Fibroblast of lung (primary cell): ENCODE data around the gene VPS33B. TPM values are rescaled to one million over a fixed set of nuclear protein-coding genes. Genes with fewer than 3 reads are reported as not detected.

ENCODE experiments used
- DNase-seq, 2 donors: peaks; one replicate each; pipeline versions ENCODE4 v3.0.0 to v3.0.0-alpha.2; 2010; ENCODE audit warnings: low read depth in 2 of 2
- H2AFZ ChIP-seq: 2 replicates; pipeline ENCODE4 v1.5.1; 2012; ENCODE audit warnings: low read length, control low read depth, inconsistent platforms
- H3K27ac ChIP-seq: 2 replicates; pipeline ENCODE4 v1.5.1; 2011; ENCODE audit warnings: low read length, control low read depth; ENCODE audit not compliant: insufficient read depth
- H3K27me3 ChIP-seq: 2 replicates; pipeline ENCODE4 v1.5.1; 2011; ENCODE audit warnings: mild to moderate bottlenecking, low read length; ENCODE audit not compliant: control insufficient read depth, insufficient read depth
- H3K36me3 ChIP-seq: 2 replicates; pipeline ENCODE4 v1.5.1; 2011; ENCODE audit warnings: low read length; ENCODE audit not compliant: control insufficient read depth, insufficient read depth
- H3K4me1 ChIP-seq: 2 replicates; pipeline ENCODE4 v1.5.1; 2011; ENCODE audit warnings: low read length; ENCODE audit not compliant: control insufficient read depth, insufficient read depth; ENCODE audit errors: extremely low read depth
- H3K4me2 ChIP-seq: 2 replicates; pipeline ENCODE4 v1.5.1; 2011; ENCODE audit warnings: low read length, control low read depth; ENCODE audit not compliant: insufficient read depth; ENCODE audit errors: extremely low read depth
- H3K4me3 ChIP-seq, 4 experiments: fragments of 200-600 bp in 1 of 4; sonication (generic) in 1 of 4; replicated peaks in 1 of 4; 2 replicates each; pipeline ENCODE4 v1.5.1; 2011 to 2016; ENCODE audit warnings: low read length in 4 of 4, low read depth in 3 of 4, mild to moderate bottlenecking in 3 of 4, control low read depth in 2 of 4, inconsistent platforms in 1 of 4, mixed read lengths in 1 of 4; ENCODE audit not compliant: insufficient read depth in 1 of 4; ENCODE audit errors: control extremely low read depth in 1 of 4
- H3K79me2 ChIP-seq: 2 replicates; pipeline ENCODE4 v1.5.1; 2012; ENCODE audit warnings: mild to moderate bottlenecking, low read length, inconsistent platforms; ENCODE audit not compliant: control insufficient read depth, insufficient read depth
- H3K9ac ChIP-seq: 2 replicates; pipeline ENCODE4 v1.5.1; 2011; ENCODE audit warnings: mild to moderate bottlenecking, low read length, control low read depth; ENCODE audit not compliant: insufficient read depth
- H3K9me3 ChIP-seq: 2 replicates; pipeline ENCODE4 v1.5.1; 2012; ENCODE audit warnings: low read depth, low read length; ENCODE audit not compliant: control insufficient read depth, insufficient read depth
- H4K20me1 ChIP-seq: 2 replicates; pipeline ENCODE4 v1.5.1; 2011; ENCODE audit warnings: low read length; ENCODE audit not compliant: control insufficient read depth, insufficient read depth; ENCODE audit errors: extremely low read depth
- CTCF ChIP-seq, 2 donors: IDR thresholded peaks in 1 of 2; conservative IDR thresholded peaks in 1 of 2; 1 replicate in 1 of 2; 2 replicates in 1 of 2; pipeline ENCODE4 v1.5.1; 2011 to 2012; ENCODE audit warnings: low read length in 2 of 2, control low read depth in 1 of 2, inconsistent platforms in 1 of 2, low read depth in 1 of 2, mild to moderate bottlenecking in 1 of 2
- EZH2 ChIP-seq: IDR thresholded peaks from 2 replicates; pipeline ENCODE4 v1.5.1; 2012; ENCODE audit warnings: low read length, control low read depth, mild to moderate bottlenecking; ENCODE audit errors: missing control alignments
- polyA plus RNA-seq, 2 donors: library from polyadenylated mRNA; depleted of rRNA in 1 of 2; stranded (reverse) in 1 of 2; unstranded in 1 of 2; fragments of >200 nt; gene quantifications; 2 replicates each; pipeline ENCODE4 v1.2.1, GENCODE V29; 2011 to 2012; ENCODE audit warnings: missing spikeins in 1 of 2
- total RNA-seq: library from RNA; depleted of rRNA; stranded (reverse); fragments of >200 nt; gene quantifications from 2 replicates; pipeline ENCODE4 v1.2.1, GENCODE V29; 2014

The VPS33B gene
- total and polyA plus RNA-seq, 2 donors (not counting 1 experiment from before 2014, with no cell fraction given) = 11.2 TPM

GRCh38 chr15:91065505-91065904 is 43.1 kb upstream of the VPS33B start:
- no peaks in the 10 kb centered on the region for H3K9me3 ChIP-seq
- H2AFZ ChIP-seq = no peak overlapping the region
- H3K4me1 ChIP-seq = no peaks in the 10 kb centered on the region
- H4K20me1 ChIP-seq = no peaks in the 10 kb centered on the region
- no peak overlapping the region for H3K27ac ChIP-seq
- TF ChIP-seq EZH2 = no peak
- no peak for TF ChIP-seq CTCF (conservative IDR thresholded peaks at IDR 0.05 in 1 of 2, IDR thresholded peaks at IDR 0.05 in 1 of 2; ENCODE audit: low read depth in 1 of 2, low read length in 2 of 2)
- H3K4me2 ChIP-seq = no peak overlapping the region
- no peak for DNase-seq
- H3K27me3 ChIP-seq = no peaks in the 10 kb centered on the region
- no peak overlapping the region for H3K9ac ChIP-seq
- H3K36me3 ChIP-seq = no peaks in the 10 kb centered on the region
- H3K4me3 ChIP-seq = no peak overlapping the region
- no peaks in the 10 kb centered on the region for H3K79me2 ChIP-seq

GRCh38 chr15:91061997-91062396 is 39.6 kb upstream of the VPS33B start:
- Histone ChIP-seq H3K9ac (no peak overlapping the region), H3K9me3 (no peaks in the 10 kb centered on the region), H3K79me2 (no peaks in the 10 kb centered on the region), H3K4me2 (no peak overlapping the region), H2AFZ (no peak overlapping the region), H3K36me3 (no peaks in the 10 kb centered on the region), H3K27me3 (peaks cover 4% of the 10 kb centered on the region), H4K20me1 (no peaks in the 10 kb centered on the region), H3K27ac (no peak overlapping the region), H3K4me3 (no peak overlapping the region), H3K4me1 (no peaks in the 10 kb centered on the region)
- TF ChIP-seq EZH2 = no peak
- TF ChIP-seq CTCF (conservative IDR thresholded peaks at IDR 0.05 in 1 of 2, IDR thresholded peaks at IDR 0.05 in 1 of 2; ENCODE audit: low read depth in 1 of 2, low read length in 2 of 2) = no peak
- DNase-seq = no peak

DNA sequence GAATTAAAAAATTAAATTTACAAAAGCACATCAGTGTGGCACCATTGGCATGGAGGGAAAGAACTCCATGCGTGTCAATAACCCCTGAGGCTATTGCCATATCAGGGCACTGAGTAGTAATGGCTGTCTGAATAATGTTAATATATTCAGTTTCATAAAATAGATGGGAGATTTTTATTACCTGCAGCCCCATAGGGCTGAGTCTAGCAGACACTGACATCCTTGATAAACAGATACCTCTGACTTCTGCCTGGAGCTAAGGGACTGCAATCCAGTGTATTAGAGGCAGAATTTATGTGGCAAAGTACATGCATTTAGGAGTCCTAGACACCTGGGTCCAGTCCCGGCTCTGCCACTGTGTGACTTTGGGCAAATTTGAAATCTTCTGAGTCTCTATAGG is 38.8 kb upstream of the VPS33B start:
- no peak overlapping the region for H3K4me2 ChIP-seq
- H3K79me2 ChIP-seq = no peaks in the 10 kb centered on the region
- no peak overlapping the region for H3K9ac ChIP-seq
- no peak for DNase-seq
- no peak overlapping the region for H3K27ac ChIP-seq
- no peaks in the 10 kb centered on the region for H4K20me1 ChIP-seq
- no peaks in the 10 kb centered on the region for H3K4me1 ChIP-seq
- H3K36me3 ChIP-seq = no peaks in the 10 kb centered on the region
- H3K27me3 ChIP-seq = peaks cover 6% of the 10 kb centered on the region
- H3K4me3 ChIP-seq = no peak overlapping the region
- H2AFZ ChIP-seq = no peak overlapping the region
- TF ChIP-seq CTCF (conservative IDR thresholded peaks at IDR 0.05 in 1 of 2, IDR thresholded peaks at IDR 0.05 in 1 of 2; ENCODE audit: low read depth in 1 of 2, low read length in 2 of 2) (no peak), EZH2 (no peak)
- H3K9me3 ChIP-seq = no peaks in the 10 kb centered on the region
